Measurements from ENCODE around the gene EDC4.

Gene EDC4

DNA sequence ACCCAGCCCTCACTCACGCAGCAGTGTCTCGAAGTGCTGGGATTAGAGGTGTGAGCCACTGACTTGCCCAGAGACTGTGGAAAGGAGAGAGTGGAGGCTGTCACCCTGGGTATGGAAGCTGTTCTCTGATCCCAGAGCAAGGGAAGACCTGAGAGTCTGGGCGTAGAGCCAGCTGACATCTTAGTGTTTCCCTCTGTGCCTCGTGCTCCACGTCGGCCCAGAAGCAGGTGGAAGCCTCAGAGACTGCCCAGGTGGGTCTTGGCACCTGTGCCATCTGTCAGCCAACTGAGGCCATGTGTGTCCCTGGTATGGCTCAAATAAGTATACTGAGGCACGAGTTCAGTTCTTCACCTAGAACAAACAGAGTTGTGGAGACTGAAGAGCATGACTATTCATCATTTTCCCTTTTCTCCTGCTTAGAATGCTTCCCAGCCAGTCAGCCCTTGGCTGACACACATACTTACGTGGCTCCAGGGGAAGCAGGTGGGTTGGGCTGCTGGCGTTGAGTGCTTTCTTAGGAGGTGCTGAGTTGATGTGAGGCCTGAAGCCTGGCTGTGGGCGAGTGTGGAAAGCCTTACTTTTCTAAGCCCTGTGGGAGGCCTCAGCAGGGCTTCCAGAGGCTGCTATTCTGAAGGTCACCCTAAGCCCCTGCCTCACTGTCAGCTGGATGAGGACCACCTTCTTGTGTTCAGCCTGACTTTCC is 50.7 kb downstream of the EDC4 start:
- Histone ChIP-seq H3K4me3 (replicated peaks; ENCODE audit: low read depth, low read length) (no peak overlapping the region), H3K36me3 (ENCODE audit: control insufficient read depth, insufficient read depth, low read length) (peaks cover 22% of the 10 kb centered on the region), H3K27me3 (replicated peaks; ENCODE audit: control insufficient read depth, insufficient read depth, low read length) (no peaks in the 10 kb centered on the region)
- TF ChIP-seq, protein P1, sequence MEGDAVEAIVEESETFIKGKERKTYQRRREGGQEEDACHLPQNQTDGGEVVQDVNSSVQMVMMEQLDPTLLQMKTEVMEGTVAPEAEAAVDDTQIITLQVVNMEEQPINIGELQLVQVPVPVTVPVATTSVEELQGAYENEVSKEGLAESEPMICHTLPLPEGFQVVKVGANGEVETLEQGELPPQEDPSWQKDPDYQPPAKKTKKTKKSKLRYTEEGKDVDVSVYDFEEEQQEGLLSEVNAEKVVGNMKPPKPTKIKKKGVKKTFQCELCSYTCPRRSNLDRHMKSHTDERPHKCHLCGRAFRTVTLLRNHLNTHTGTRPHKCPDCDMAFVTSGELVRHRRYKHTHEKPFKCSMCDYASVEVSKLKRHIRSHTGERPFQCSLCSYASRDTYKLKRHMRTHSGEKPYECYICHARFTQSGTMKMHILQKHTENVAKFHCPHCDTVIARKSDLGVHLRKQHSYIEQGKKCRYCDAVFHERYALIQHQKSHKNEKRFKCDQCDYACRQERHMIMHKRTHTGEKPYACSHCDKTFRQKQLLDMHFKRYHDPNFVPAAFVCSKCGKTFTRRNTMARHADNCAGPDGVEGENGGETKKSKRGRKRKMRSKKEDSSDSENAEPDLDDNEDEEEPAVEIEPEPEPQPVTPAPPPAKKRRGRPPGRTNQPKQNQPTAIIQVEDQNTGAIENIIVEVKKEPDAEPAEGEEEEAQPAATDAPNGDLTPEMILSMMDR (IDR thresholded peaks at IDR 0.05; ENCODE audit: insufficient read depth, low read length, poor library complexity, severe bottlenecking), result no peak
- DNase-seq (ENCODE audit: extremely low read depth, insufficient read length), result no peak

DNA sequence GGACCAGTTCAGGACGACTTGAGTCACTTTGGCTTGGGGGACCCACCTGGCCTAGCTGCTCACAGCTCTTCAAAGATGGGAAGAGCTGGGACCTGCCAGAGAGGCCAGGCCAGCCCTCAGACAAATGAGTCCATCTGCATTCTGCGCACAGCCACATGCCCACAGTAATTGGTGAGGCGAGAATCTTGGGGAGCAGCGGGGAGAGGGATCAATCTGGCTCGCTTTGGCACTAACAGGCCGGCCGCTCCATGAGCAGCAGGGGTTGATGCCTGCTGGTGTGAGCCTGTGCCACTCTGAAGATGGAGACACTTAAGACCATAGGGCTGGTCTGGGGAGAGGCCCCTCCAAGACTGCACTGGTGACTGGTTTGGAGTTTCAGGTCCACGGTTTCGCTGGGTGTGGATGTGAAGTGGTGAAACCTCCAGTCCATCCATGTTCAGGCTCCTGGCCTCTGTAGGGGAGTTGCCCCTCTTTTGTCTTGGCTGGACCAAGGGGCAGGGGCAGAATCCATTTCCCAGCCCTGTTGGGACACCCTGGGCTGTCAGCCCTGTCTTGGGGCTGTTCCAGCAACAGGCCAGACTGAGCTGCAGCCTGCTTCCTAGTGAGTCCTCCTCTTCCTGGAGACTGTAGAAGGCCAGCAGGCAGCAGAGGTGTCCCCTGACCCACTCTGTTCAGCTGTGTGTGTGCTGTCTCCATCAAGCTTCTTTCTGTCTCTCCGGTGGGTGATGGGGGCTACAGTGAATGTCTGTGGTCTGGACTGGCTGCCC is 51.5 kb downstream of the EDC4 start:
- Histone ChIP-seq H3K36me3 (ENCODE audit: control insufficient read depth, insufficient read depth, low read length) (peaks cover 25% of the 10 kb centered on the region), H3K4me3 (replicated peaks; ENCODE audit: low read depth, low read length) (no peak overlapping the region), H3K27me3 (replicated peaks; ENCODE audit: control insufficient read depth, insufficient read depth, low read length) (no peaks in the 10 kb centered on the region)
- TF ChIP-seq, protein P1 (IDR thresholded peaks at IDR 0.05; ENCODE audit: insufficient read depth, low read length, poor library complexity, severe bottlenecking), result no peak
- no peak for DNase-seq (ENCODE audit: extremely low read depth, insufficient read length)

DNA sequence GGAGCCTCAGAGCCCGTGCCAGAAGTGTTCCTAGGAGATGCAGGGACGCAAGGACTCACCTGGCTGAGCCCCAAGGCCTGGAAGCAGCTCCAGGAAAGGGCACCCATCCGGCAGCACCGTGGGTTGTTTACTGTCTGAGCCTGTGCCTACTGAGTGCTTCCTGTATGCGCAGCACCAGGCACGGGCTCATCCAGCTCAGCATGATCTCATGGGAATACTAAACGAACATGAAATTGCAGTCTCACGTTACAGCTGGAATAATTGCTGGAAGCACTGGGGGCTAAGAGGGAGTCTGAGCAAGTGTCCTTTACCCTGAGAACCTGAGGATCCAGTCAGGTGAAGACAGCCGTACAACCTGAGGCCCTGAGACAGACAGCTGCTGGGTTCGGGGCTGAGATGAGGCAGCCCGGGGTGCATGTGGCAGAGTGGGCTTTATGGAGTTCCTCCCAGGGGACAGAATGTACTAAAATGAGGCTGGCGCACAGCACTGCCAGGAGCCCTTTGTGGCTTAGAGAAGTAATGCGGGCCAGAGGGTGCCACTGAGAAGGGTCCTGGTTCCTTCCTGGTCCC is 53.4 kb downstream of the EDC4 start:
- no peak overlapping the region for H3K4me3 ChIP-seq (replicated peaks; ENCODE audit: low read depth, low read length)
- H3K36me3 ChIP-seq (ENCODE audit: control insufficient read depth, insufficient read depth, low read length), result peaks cover 38% of the 10 kb centered on the region
- TF ChIP-seq, protein P1 (IDR thresholded peaks at IDR 0.05; ENCODE audit: insufficient read depth, low read length, poor library complexity, severe bottlenecking), result no peak
- DNase-seq (ENCODE audit: extremely low read depth, insufficient read length), result no peak
- no peaks in the 10 kb centered on the region for H3K27me3 ChIP-seq (replicated peaks; ENCODE audit: control insufficient read depth, insufficient read depth, low read length)

DNA sequence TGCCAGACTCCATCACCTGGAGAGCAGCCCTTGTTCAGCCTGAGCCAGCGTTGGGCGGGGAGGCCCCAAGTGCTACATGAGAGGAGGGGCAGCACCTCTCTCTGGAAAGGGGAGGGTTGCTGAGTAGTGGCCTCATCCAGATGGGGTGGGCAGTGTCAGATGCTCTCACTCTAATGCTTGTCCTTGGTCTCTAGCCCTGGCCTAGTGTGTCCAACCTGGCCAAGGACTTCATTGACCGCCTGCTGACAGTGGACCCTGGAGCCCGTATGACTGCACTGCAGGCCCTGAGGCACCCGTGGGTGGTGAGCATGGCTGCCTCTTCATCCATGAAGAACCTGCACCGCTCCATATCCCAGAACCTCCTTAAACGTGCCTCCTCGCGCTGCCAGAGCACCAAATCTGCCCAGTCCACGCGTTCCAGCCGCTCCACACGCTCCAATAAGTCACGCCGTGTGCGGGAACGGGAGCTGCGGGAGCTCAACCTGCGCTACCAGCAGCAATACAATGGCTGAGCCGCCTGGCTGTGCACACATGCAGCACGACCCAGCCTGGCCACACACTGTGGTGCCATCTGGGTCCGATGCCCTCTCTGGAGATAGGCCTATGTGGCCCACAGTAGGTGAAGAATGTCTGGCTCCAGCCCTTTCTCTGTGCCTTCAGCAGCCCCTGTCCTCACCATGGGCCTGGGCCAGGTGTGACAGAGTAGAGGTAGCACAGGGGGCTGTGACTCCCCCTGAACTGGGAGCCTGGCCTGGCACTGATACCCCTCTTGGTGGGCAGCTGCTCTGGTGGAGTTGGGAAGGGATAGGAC is 54.5 kb downstream of the EDC4 start:
- Histone ChIP-seq H3K36me3 (ENCODE audit: control insufficient read depth, insufficient read depth, low read length) (peaks cover 42% of the 10 kb centered on the region), H3K27me3 (replicated peaks; ENCODE audit: control insufficient read depth, insufficient read depth, low read length) (no peaks in the 10 kb centered on the region), H3K4me3 (replicated peaks; ENCODE audit: low read depth, low read length) (no peak overlapping the region)
- TF ChIP-seq, protein P1 (IDR thresholded peaks at IDR 0.05; ENCODE audit: insufficient read depth, low read length, poor library complexity, severe bottlenecking), result no peak
- peak; percentile 15 for DNase-seq (ENCODE audit: extremely low read depth, insufficient read length)

DNA sequence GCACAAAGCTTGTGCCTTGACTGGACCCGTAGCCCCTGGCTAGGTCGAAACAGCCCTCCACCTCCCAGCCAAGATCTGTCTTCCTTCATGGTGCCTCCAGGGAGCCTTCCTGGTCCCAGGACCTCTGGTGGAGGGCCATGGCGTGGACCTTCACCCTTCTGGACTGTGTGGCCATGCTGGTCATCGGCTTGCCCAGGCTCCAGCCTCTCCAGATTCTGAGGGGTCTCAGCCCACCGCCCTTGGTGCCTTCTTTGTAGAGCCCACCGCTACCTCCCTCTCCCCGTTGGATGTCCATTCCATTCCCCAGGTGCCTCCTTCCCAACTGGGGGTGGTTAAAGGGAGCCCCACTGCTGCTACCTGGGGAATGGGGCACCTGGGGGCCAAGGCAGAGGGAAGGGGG is 55.3 kb downstream of the EDC4 start:
- no peak for DNase-seq (ENCODE audit: extremely low read depth, insufficient read length)
- Histone ChIP-seq H3K27me3 (replicated peaks; ENCODE audit: control insufficient read depth, insufficient read depth, low read length) (no peaks in the 10 kb centered on the region), H3K36me3 (ENCODE audit: control insufficient read depth, insufficient read depth, low read length) (peaks cover 46% of the 10 kb centered on the region), H3K4me3 (replicated peaks; ENCODE audit: low read depth, low read length) (no peak overlapping the region)
- TF ChIP-seq, protein P1 (IDR thresholded peaks at IDR 0.05; ENCODE audit: insufficient read depth, low read length, poor library complexity, severe bottlenecking), result no peak
